ENCODE data around the gene AUP1. TPM values are rescaled to one million over a fixed set of nuclear protein-coding genes. Genes with fewer than 3 reads are reported as not detected.

The AUP1 gene
- total and polyA plus RNA-seq, 9 of the 15 experiments (the other 6 are each of a cell fraction or from before 2014, with no cell fraction given) = 70.7 to 245 (median 165) TPM

DNA sequence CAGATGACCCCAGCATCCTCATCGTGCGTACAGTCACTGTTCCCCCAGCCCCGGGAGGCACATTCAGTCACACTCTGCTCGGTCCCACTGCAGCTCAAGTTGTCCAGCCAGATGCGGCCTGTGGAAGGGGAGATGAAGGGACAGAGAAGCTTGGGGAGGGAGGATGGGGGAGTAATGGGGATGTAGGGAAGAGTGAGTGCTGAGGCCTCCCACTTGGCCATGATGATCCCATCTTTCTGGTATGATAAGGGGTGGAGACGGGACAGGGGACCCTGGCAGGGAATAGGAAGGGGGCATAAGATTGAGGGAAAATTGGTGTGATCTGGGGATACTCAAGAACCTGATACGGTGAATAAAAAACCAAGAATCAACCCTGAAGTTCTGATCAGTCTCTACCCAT is 20.7 kb upstream of the AUP1 start:
- FAIRE-seq (no peak), DNase-seq (ENCODE audit: extremely low read depth in 1 of 4, low spot score in 3 of 4) (no peak), ATAC-seq (no peak)
- WGBS (ENCODE audit: insufficient coverage, low coverage, missing lambda C conversion rate) = 85% methylated on average over 7 of the region's 7 CpGs
- H3K4me2 ChIP-seq (ENCODE audit: insufficient read depth, low read length) = no peak overlapping the region
- intact Hi-C loops (cut with micrococcal nuclease) = no loop called here
- peaks cover 8% of the 10 kb centered on the region; the same call in 2 of the 3 replicates for H3K79me2 ChIP-seq (ENCODE audit: control insufficient read depth, insufficient read depth, low read length)
- ChIA-PET CTCF (ENCODE audit: low intra/inter-chr PET ratio) (no interaction called here), POLR2A (interaction anchor here (0.9 to 1.5 kb wide), 3 partner anchors 8 to 67 kb away, joined by 3 to 6 read pairs (median 3); partner anchors contain the start of genes CCDC142 and TTC31)
- TF ChIP-seq GATA2 (CRISPR knock-in tag; IDR thresholded peaks at IDR 0.05) = no peak
- TF ChIP-seq PRMT5 (CRISPR knock-in tag; IDR thresholded peaks at IDR 0.05) = no peak
- no peak for TF ChIP-seq LARP7 (IDR thresholded peaks at IDR 0.05)
- TF ChIP-seq, protein P1, sequence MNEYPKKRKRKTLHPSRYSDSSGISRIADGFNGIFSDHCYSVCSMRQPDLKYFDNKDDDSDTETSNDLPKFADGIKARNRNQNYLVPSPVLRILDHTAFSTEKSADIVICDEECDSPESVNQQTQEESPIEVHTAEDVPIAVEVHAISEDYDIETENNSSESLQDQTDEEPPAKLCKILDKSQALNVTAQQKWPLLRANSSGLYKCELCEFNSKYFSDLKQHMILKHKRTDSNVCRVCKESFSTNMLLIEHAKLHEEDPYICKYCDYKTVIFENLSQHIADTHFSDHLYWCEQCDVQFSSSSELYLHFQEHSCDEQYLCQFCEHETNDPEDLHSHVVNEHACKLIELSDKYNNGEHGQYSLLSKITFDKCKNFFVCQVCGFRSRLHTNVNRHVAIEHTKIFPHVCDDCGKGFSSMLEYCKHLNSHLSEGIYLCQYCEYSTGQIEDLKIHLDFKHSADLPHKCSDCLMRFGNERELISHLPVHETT (CRISPR knock-in tag; conservative IDR thresholded peaks at IDR 0.05 in 1 of 2, IDR thresholded peaks at IDR 0.05 in 1 of 2) = no peak
- no peak for TF ChIP-seq RB1 (IDR thresholded peaks at IDR 0.05; ENCODE audit: low read depth)
- no peak for TF ChIP-seq TAF1 (IDR thresholded peaks at IDR 0.05; ENCODE audit: control insufficient read depth, extremely low read depth, insufficient read depth, low read length, severe bottlenecking)
- TF ChIP-seq KLF10 (CRISPR knock-in tag; IDR thresholded peaks at IDR 0.05) = no peak
- no peak for TF ChIP-seq KDM4B (IDR thresholded peaks at IDR 0.05; ENCODE audit: borderline replicate concordance in 2 of 2, low read depth in 1 of 2)
- TF ChIP-seq SNIP1 (IDR thresholded peaks at IDR 0.05; ENCODE audit: low read depth) = no peak
- TF ChIP-seq RFX5 (IDR thresholded peaks at IDR 0.05; ENCODE audit: low read depth, low read length) = no peak
- TF ChIP-seq ZNF778 (CRISPR knock-in tag; IDR thresholded peaks at IDR 0.05) = no peak
- TF ChIP-seq TEAD1 (CRISPR knock-in tag; IDR thresholded peaks at IDR 0.05) = no peak
- in situ Hi-C loops (cut with MboI) = no loop called here
- H3K27me3 ChIP-seq (ENCODE audit: control insufficient read depth in 2 of 2, insufficient read depth in 2 of 2, low read length in 2 of 2) = no peaks in the 10 kb centered on the region
- H3K36me3 ChIP-seq (ENCODE audit: control insufficient read depth, insufficient read depth, low read length) = no peaks in the 10 kb centered on the region
- no peaks in the 10 kb centered on the region for H3K9me3 ChIP-seq (replicated peaks; ENCODE audit: control insufficient read depth, insufficient read depth, low read depth, low read length)
- peak overlapping the region in 1 of 2 experiments; percentile 27; a peak in 1 of 4 replicates for H3K9ac ChIP-seq (ENCODE audit: insufficient read depth in 1 of 2, low read depth in 2 of 2, low read length in 2 of 2)
- no peak overlapping the region for H3K4me3 ChIP-seq
- H3K27ac ChIP-seq (ENCODE audit: extremely low read depth, low read depth, low read length) = no peak overlapping the region
- no peaks in the 10 kb centered on the region for H3K9me1 ChIP-seq (ENCODE audit: control insufficient read depth, insufficient read depth, low read length)
- BruUV-seq (replicated peaks) = no TSS peak
- H3K4me1 ChIP-seq (replicated peaks in 1 of 2; ENCODE audit: control insufficient read depth in 2 of 2, insufficient read depth in 2 of 2, low read length in 2 of 2) = peaks cover 26 to 57% of the 10 kb centered on the region in 2 experiments
- no peaks in the 10 kb centered on the region for H4K20me1 ChIP-seq (replicated peaks; ENCODE audit: control insufficient read depth, insufficient read depth, low read length)
- H2AFZ ChIP-seq (ENCODE audit: low read depth, low read length) = no peak overlapping the region

Data from K562 (cell line).